SK-N-SH treated with all-trans-retinoic acid at 6 μM for 48 hours (cell line): ENCODE measurements around the gene PPP1R14B.

ENCODE experiments used
- ATAC-seq: fragments of 200-7000 bp; cut with Tn5 transposase; 3 replicates; pipeline ENCODE4 v1.9.1; 2020; ENCODE audit warnings: mild to moderate bottlenecking, moderate library complexity
- ARNTL ChIP-seq: fragments of 450-650 bp; formaldehyde crosslinking; IDR thresholded peaks from 2 replicates; pipeline ENCODE4 v1.5.0; 2020; ENCODE audit warnings: low read depth, mild to moderate bottlenecking, moderate library complexity, borderline replicate concordance
- BACH2 ChIP-seq: fragments of 250-450 bp; sonication (Bioruptor Pico); IDR thresholded peaks from 2 replicates; pipeline ENCODE4 v1.9.0; 2021; ENCODE audit warnings: mild to moderate bottlenecking, borderline replicate concordance
- CSDC2 ChIP-seq: fragments of 250-450 bp; sonication (Bioruptor Pico); IDR thresholded peaks from 2 replicates; pipeline ENCODE4 v1.5.0; 2020; ENCODE audit warnings: mild to moderate bottlenecking, moderate library complexity
- ESRRG ChIP-seq: fragments of 250-450 bp; sonication (Bioruptor Pico); IDR thresholded peaks from 2 replicates; pipeline ENCODE4 v1.6.1; 2021; ENCODE audit warnings: mild to moderate bottlenecking
- GLIS3 ChIP-seq: fragments of 250-450 bp; sonication (Bioruptor Pico); IDR thresholded peaks from 2 replicates; pipeline ENCODE4 v1.5.0; 2020; ENCODE audit warnings: mild to moderate bottlenecking, moderate library complexity
- ISL1 ChIP-seq: fragments of 250-450 bp; sonication (Bioruptor Pico); IDR thresholded peaks from 2 replicates; pipeline ENCODE4 v2.1.2; 2022; ENCODE audit warnings: mild to moderate bottlenecking, moderate library complexity
- OSR1 ChIP-seq: fragments of 250-450 bp; sonication (Bioruptor Pico); IDR thresholded peaks from 2 replicates; pipeline ENCODE4 v1.8.0; 2022; ENCODE audit warnings: moderate library complexity, mild to moderate bottlenecking, inconsistent platforms
- PATZ1 ChIP-seq: fragments of 250-450 bp; sonication (Bioruptor Pico); IDR thresholded peaks from 2 replicates; pipeline ENCODE4 v1.8.0; 2020; ENCODE audit warnings: mild to moderate bottlenecking, moderate library complexity, borderline replicate concordance
- RARB ChIP-seq: fragments of 250-450 bp; sonication (Bioruptor Pico); IDR thresholded peaks from 2 replicates; pipeline ENCODE4 v1.8.0; 2021; ENCODE audit warnings: mild to moderate bottlenecking, moderate library complexity
- SNAI2 ChIP-seq: fragments of 250-450 bp; sonication (Bioruptor Pico); IDR thresholded peaks from 2 replicates; pipeline ENCODE4 v1.5.0; 2020; ENCODE audit warnings: mild to moderate bottlenecking, moderate library complexity
- TCF4 ChIP-seq: fragments of 250-450 bp; sonication (Bioruptor Pico); IDR thresholded peaks from 2 replicates; pipeline ENCODE4 v1.8.0; 2021; ENCODE audit warnings: mild to moderate bottlenecking, moderate library complexity, borderline replicate concordance
- TOX ChIP-seq: fragments of 250-450 bp; sonication (Bioruptor Pico); IDR thresholded peaks from 2 replicates; pipeline ENCODE4 v1.8.0; 2021; ENCODE audit warnings: mild to moderate bottlenecking, moderate library complexity, borderline replicate concordance
- TSHZ2 ChIP-seq: fragments of 250-450 bp; sonication (Bioruptor Pico); IDR thresholded peaks from 2 replicates; pipeline ENCODE4 v1.5.0; 2020; ENCODE audit warnings: mild to moderate bottlenecking, moderate library complexity
- ZC3H10 ChIP-seq: fragments of 250-450 bp; sonication (Bioruptor Pico); IDR thresholded peaks from 2 replicates; pipeline ENCODE4 v1.5.1; 2021; ENCODE audit warnings: mild to moderate bottlenecking, moderate library complexity
- ZFP3 ChIP-seq: fragments of 250-450 bp; sonication (Bioruptor Pico); IDR thresholded peaks from 2 replicates; pipeline ENCODE4 v1.5.0; 2020; ENCODE audit warnings: mild to moderate bottlenecking, moderate library complexity
- ZFP30 ChIP-seq: fragments of 450-650 bp; formaldehyde crosslinking; IDR thresholded peaks from 2 replicates; pipeline ENCODE4 v1.5.0; 2022; ENCODE audit warnings: mild to moderate bottlenecking, moderate library complexity
- ZNF70 ChIP-seq: fragments of 450-650 bp; formaldehyde crosslinking; IDR thresholded peaks from 2 replicates; pipeline ENCODE4 v1.5.0; 2020; ENCODE audit warnings: mild to moderate bottlenecking, moderate library complexity
- ZNF8 ChIP-seq: fragments of 450-650 bp; formaldehyde crosslinking; IDR thresholded peaks from 2 replicates; pipeline ENCODE4 v1.5.0; 2020; ENCODE audit warnings: mild to moderate bottlenecking, moderate library complexity
- TF ChIP-seq, protein P1 (sequence below): fragments of 250-450 bp; sonication (Bioruptor Pico); IDR thresholded peaks from 2 replicates; pipeline ENCODE4 v1.8.0; 2021; ENCODE audit warnings: low read depth, mild to moderate bottlenecking, moderate library complexity, borderline replicate concordance

Gene PPP1R14B

DNA sequence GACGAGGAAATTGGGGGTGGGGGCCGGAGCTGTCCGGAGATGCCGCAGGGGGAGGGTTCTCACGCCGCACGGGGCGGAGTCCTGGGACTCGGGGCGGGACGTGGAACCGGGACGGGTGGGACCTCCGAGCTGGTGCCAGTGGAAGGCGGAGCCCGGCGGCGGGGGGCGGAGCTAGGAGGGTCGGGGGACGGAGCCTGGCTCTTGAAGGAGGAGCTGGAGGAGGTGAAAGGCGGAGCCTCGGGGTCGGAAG, 5.6 kb downstream of the PPP1R14B start (continued):
- TF ChIP-seq TSHZ2 (CRISPR knock-in tag), result no peak

DNA sequence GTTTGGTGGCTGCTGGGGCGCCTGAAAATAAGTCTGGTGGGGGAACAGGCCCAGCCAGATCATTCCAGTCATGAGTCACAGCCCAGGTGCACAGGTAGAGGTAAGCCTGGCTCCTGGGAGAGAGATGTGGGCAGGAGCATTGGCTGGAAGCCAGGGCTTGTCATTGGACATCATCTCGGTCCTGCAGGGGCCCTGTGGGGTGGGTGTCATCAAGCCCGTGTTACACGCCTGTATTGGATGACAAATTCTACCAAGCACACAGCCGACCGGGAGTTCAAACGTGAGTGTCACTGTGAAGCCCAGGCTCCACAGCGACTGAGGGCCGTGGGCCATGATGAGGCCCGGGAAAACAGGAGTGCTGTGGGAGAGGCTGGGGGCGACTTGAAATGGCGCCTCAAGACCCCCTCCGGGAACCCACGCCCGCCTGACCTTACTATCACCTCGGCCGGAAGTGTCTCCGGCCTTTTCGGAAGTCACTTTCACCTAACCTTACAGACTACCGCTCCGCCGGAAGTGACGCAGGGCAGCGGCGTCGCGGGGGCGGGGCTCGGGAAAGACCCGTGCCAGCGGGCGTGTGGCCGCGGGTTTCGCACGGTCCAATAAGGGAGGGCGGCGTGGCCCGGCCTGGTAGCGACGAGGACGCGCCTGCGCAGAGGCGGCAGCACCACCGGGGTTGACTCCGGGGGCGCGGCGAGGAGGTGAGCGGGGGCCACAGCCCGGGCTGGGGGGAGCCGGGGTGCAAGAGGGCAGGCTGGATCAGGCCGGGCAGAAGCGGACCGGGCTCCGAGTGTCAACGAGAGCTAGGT, 6.1 kb downstream of the PPP1R14B start, which contains the start of gene FKBP2:
FKBP2 (plus strand) TSS at position 661 of the 806 bp plus-strand sequence. CDS start 1,293 bp downstream, outside the sequence.
- TF ChIP-seq PATZ1 (CRISPR knock-in tag) (peak; percentile 79), ZNF70 (CRISPR knock-in tag) (no peak)
- peak; percentile 60 for ATAC-seq

DNA sequence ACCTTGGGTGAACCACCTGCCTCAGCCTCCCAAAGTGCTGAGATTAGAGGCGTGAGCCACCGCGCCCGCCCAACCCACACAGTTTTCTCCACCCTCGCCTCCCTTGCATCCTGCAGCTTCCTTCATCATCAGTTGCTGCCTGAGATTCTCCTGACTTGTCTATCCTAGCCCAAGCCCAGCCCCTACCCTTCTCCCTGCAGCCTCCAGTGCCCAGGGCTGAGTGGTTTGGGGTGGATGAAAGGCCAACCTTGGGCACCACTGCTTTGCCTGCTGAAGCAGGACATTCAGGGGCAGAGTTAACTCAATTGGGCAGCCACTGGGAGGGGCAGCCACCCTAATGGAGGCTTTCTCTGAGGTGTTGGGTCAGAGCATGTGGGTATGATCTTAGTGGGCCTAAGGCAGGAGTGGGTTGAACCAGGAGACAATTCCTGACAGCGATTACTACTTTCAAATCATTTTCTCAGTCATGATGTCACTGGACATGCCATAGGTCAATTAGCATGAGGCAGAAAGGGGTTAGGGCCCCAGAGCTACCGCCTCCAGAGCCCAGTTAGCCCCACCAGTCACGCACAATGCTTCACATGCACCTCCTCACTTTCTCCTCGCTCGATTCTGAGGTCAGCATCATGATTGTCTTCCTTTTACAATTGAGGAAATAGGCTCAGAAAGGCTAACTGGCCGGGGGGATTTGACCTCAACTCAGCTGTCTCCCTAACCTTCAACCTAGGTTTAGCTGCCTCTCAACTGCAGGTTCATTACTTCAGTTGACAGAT, 6.9 kb downstream of the PPP1R14B start:
- no peak for TF ChIP-seq ESRRG (CRISPR knock-in tag)
- no peak for TF ChIP-seq ZC3H10 (CRISPR knock-in tag)
- TF ChIP-seq TCF4 (CRISPR knock-in tag), result no peak
- TF ChIP-seq, protein P1, sequence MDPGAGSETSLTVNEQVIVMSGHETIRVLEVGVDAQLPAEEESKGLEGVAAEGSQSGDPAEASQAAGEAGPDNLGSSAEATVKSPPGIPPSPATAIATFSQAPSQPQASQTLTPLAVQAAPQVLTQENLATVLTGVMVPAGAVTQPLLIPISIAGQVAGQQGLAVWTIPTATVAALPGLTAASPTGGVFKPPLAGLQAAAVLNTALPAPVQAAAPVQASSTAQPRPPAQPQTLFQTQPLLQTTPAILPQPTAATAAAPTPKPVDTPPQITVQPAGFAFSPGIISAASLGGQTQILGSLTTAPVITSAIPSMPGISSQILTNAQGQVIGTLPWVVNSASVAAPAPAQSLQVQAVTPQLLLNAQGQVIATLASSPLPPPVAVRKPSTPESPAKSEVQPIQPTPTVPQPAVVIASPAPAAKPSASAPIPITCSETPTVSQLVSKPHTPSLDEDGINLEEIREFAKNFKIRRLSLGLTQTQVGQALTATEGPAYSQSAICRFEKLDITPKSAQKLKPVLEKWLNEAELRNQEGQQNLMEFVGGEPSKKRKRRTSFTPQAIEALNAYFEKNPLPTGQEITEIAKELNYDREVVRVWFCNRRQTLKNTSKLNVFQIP (CRISPR knock-in tag), result no peak
- TF ChIP-seq SNAI2 (CRISPR knock-in tag), result no peak
- no peak for TF ChIP-seq GLIS3 (CRISPR knock-in tag)
- no peak for TF ChIP-seq TSHZ2 (CRISPR knock-in tag)
- no peak for TF ChIP-seq ZNF8 (CRISPR knock-in tag)
- TF ChIP-seq ZNF70 (CRISPR knock-in tag), result no peak
- no peak for TF ChIP-seq TOX
- TF ChIP-seq RARB (CRISPR knock-in tag), result no peak
- no peak for TF ChIP-seq OSR1
- ATAC-seq, result no peak

DNA sequence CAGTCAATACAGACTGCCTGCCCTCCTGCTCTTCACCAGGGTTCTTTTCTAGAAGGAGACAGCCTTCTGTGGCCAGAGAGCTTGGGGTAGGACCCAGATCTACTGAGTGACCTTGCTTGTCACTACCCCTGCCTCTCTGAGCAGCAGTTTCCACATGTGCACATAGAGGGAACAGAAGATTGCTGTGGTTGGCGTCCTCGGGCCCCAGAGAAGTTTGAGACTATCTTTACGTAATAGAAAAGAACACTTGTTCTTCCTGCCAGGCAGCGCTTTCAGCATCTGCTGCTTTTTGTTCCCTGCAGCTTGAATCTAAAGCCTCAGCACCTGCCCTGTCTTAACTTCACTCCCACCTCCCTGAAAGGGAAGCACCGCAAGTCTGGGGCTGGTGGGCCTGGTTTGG, 7.7 kb downstream of the PPP1R14B start:
- no peak for ATAC-seq
- TF ChIP-seq GLIS3 (CRISPR knock-in tag) (no peak), TOX (no peak), BACH2 (CRISPR knock-in tag) (no peak), ARNTL (CRISPR knock-in tag) (no peak), TCF4 (CRISPR knock-in tag) (no peak), ISL1 (CRISPR knock-in tag) (no peak), ZFP3 (CRISPR knock-in tag) (no peak), RARB (CRISPR knock-in tag) (no peak), ZC3H10 (CRISPR knock-in tag) (no peak), CSDC2 (CRISPR knock-in tag) (no peak), ZFP30 (no peak), ZNF8 (CRISPR knock-in tag) (no peak), TSHZ2 (CRISPR knock-in tag) (no peak)
- TF ChIP-seq, protein P1 (CRISPR knock-in tag), result no peak
